Dendritic cell treated with granulocyte-macrophage colony-stimulating factor and Interleukin-4, amounts not matched to agents 40 ng/mL and 50 ng/mL, for 4 days (primary cell): ENCODE results near the gene XPO1.
"Not testable (repeated sequence)": the region's sequence is repeated elsewhere in the genome, so short reads cannot be mapped to it uniquely, and the experiment has no call there.

Experiments
- H3K27ac Mint-ChIP-seq: one replicate; pipeline ENCODE4 v1.8.0; 2022; ENCODE audit warnings: mild to moderate bottlenecking, mixed read lengths
- H3K27me3 Mint-ChIP-seq: one replicate; pipeline ENCODE4 v1.8.0; 2022; ENCODE audit warnings: mild to moderate bottlenecking, mixed read lengths
- H3K36me3 Mint-ChIP-seq: one replicate; pipeline ENCODE4 v1.8.0; 2022; ENCODE audit warnings: low read depth, mixed read lengths
- H3K4me1 Mint-ChIP-seq: one replicate; pipeline ENCODE4 v1.8.0; 2022; ENCODE audit warnings: low read depth, mixed read lengths
- H3K4me3 Mint-ChIP-seq: one replicate; pipeline ENCODE4 v1.8.0; 2022; ENCODE audit warnings: mild to moderate bottlenecking, moderate library complexity, mixed read lengths
- H3K9me3 Mint-ChIP-seq: one replicate; pipeline ENCODE4 v1.8.0; 2022; ENCODE audit warnings: mixed read lengths
- intact Hi-C: fragments of 100-400 bp; cut with micrococcal nuclease; formaldehyde crosslinking; loops from one replicate; pipeline ENCODE4 v1.15.0; 2022

XPO1 gene

GRCh38 chr2:61538200-61538919 lies at the start of gene XPO1:
Gene XPO1, minus strand, starts transcription at chr2:61538356. Its CDS starts 4,459 bp downstream, at chr2:61533897.
- intact Hi-C loops = loop anchor here (1.0 to 10.0 kb wide), 7 partner anchors 66 to 369 kb away; partner anchors contain the start of genes CCT4, COMMD1, FAM161A and USP34
- no peaks in the 10 kb centered on the region for H3K9me3 Mint-ChIP-seq
- peak within 1 kb of the TSS; percentile 98 for H3K27ac Mint-ChIP-seq
- H3K36me3 Mint-ChIP-seq = peaks cover 30% of the 10 kb centered on the region
- peak within 1 kb of the TSS; percentile 98 for H3K4me3 Mint-ChIP-seq
- H3K4me1 Mint-ChIP-seq = peaks cover 33% of the 10 kb centered on the region
- no peaks in the 10 kb centered on the region for H3K27me3 Mint-ChIP-seq

GRCh38 chr2:61586928-61587327 lies 48.8 kb upstream of the XPO1 start:
- H3K4me1 Mint-ChIP-seq, H3K36me3 Mint-ChIP-seq, intact Hi-C loops, H3K4me3 Mint-ChIP-seq, H3K27me3 Mint-ChIP-seq, H3K9me3 Mint-ChIP-seq, H3K27ac Mint-ChIP-seq: not testable (repeated sequence)

GRCh38 chr2:61585383-61585782 lies 47.2 kb upstream of the XPO1 start:
- no peaks in the 10 kb centered on the region for H3K36me3 Mint-ChIP-seq
- no peaks in the 10 kb centered on the region for H3K27me3 Mint-ChIP-seq
- no peak overlapping the region for H3K4me3 Mint-ChIP-seq
- intact Hi-C loops = no loop called here
- H3K27ac Mint-ChIP-seq = no peak overlapping the region
- no peaks in the 10 kb centered on the region for H3K9me3 Mint-ChIP-seq
- peaks cover 4% of the 10 kb centered on the region for H3K4me1 Mint-ChIP-seq

- H3K4me1 Mint-ChIP-seq, H3K4me3 Mint-ChIP-seq, H3K9me3 Mint-ChIP-seq, H3K27ac Mint-ChIP-seq, H3K36me3 Mint-ChIP-seq, intact Hi-C loops, H3K27me3 Mint-ChIP-seq: not testable (repeated sequence)
Measured at GRCh38 chr2:61584368-61584767, 46.2 kb upstream of the XPO1 start.

- Mint-ChIP-seq H3K27me3 (no peaks in the 10 kb centered on the region), H3K36me3 (no peaks in the 10 kb centered on the region), H3K4me3 (no peak overlapping the region), H3K9me3 (no peaks in the 10 kb centered on the region), H3K4me1 (no peaks in the 10 kb centered on the region), H3K27ac (no peak overlapping the region)
- intact Hi-C loops = no loop called here
Measured at GRCh38 chr2:61582165-61582564, 44.0 kb upstream of the XPO1 start.

GRCh38 chr2:61581716-61582115 lies 43.6 kb upstream of the XPO1 start:
- Mint-ChIP-seq H3K4me3 (no peak overlapping the region), H3K4me1 (no peaks in the 10 kb centered on the region), H3K9me3 (no peaks in the 10 kb centered on the region), H3K27ac (no peak overlapping the region), H3K36me3 (no peaks in the 10 kb centered on the region), H3K27me3 (no peaks in the 10 kb centered on the region)
- intact Hi-C loops = no loop called here

- Mint-ChIP-seq H3K4me3 (no peak overlapping the region), H3K27me3 (no peaks in the 10 kb centered on the region), H3K27ac (no peak overlapping the region), H3K4me1 (peaks cover 8% of the 10 kb centered on the region), H3K36me3 (no peaks in the 10 kb centered on the region), H3K9me3 (no peaks in the 10 kb centered on the region)
- intact Hi-C loops = no loop called here
Measured at GRCh38 chr2:61575447-61575859, 37.3 kb upstream of the XPO1 start.

GRCh38 chr2:61566566-61566965 lies 28.4 kb upstream of the XPO1 start:
- intact Hi-C loops = no loop called here
- Mint-ChIP-seq H3K4me1 (no peaks in the 10 kb centered on the region), H3K9me3 (no peaks in the 10 kb centered on the region)

GRCh38 chr2:61562615-61563014 lies 24.5 kb upstream of the XPO1 start:
- Mint-ChIP-seq H3K4me3 (no peak overlapping the region), H3K27me3 (peaks cover 2% of the 10 kb centered on the region), H3K36me3 (no peaks in the 10 kb centered on the region), H3K9me3 (no peaks in the 10 kb centered on the region), H3K4me1 (no peaks in the 10 kb centered on the region), H3K27ac (no peak overlapping the region)
- intact Hi-C loops = no loop called here

More at GRCh38 chr2:61566566-61566965, 28.4 kb upstream of the XPO1 start:
- Mint-ChIP-seq H3K4me3 (no peak overlapping the region), H3K27me3 (peaks cover 2% of the 10 kb centered on the region), H3K27ac (no peak overlapping the region), H3K36me3 (no peaks in the 10 kb centered on the region)

- Mint-ChIP-seq H3K36me3 (no peaks in the 10 kb centered on the region), H3K4me3 (no peak overlapping the region), H3K9me3 (no peaks in the 10 kb centered on the region), H3K27me3 (peaks cover 2% of the 10 kb centered on the region), H3K27ac (no peak overlapping the region), H3K4me1 (no peaks in the 10 kb centered on the region)
- intact Hi-C loops = no loop called here
Measured at GRCh38 chr2:61558160-61558559, 20.0 kb upstream of the XPO1 start.

GRCh38 chr2:61557381-61557780 lies 19.2 kb upstream of the XPO1 start:
- Mint-ChIP-seq H3K27ac (no peak overlapping the region), H3K27me3 (no peaks in the 10 kb centered on the region), H3K36me3 (no peaks in the 10 kb centered on the region), H3K9me3 (no peaks in the 10 kb centered on the region), H3K4me1 (no peaks in the 10 kb centered on the region), H3K4me3 (no peak overlapping the region)
- intact Hi-C loops = no loop called here

GRCh38 chr2:61554604-61555003 lies 16.4 kb upstream of the XPO1 start:
- intact Hi-C loops = no loop called here
- Mint-ChIP-seq H3K9me3 (no peaks in the 10 kb centered on the region), H3K4me3 (no peak overlapping the region), H3K27me3 (no peaks in the 10 kb centered on the region), H3K27ac (no peak overlapping the region), H3K4me1 (no peaks in the 10 kb centered on the region), H3K36me3 (no peaks in the 10 kb centered on the region)

GRCh38 chr2:61550375-61551209 lies 12.4 kb upstream of the XPO1 start:
- Mint-ChIP-seq H3K4me3 (no peak overlapping the region), H3K4me1 (no peaks in the 10 kb centered on the region), H3K9me3 (no peaks in the 10 kb centered on the region), H3K36me3 (no peaks in the 10 kb centered on the region), H3K27ac (no peak overlapping the region), H3K27me3 (no peaks in the 10 kb centered on the region)
- intact Hi-C loops = no loop called here

GRCh38 chr2:61549546-61549945 lies 11.4 kb upstream of the XPO1 start:
- H3K9me3 Mint-ChIP-seq = no peaks in the 10 kb centered on the region

More at GRCh38 chr2:61549546-61549945, 11.4 kb upstream of the XPO1 start:
- intact Hi-C loops = no loop called here
- Mint-ChIP-seq H3K27ac (no peak overlapping the region), H3K4me3 (no peak overlapping the region), H3K36me3 (no peaks in the 10 kb centered on the region), H3K4me1 (no peaks in the 10 kb centered on the region), H3K27me3 (no peaks in the 10 kb centered on the region)
